Measurements from ENCODE around the gene MYH1.

The MYH1 gene

GRCh38 chr17:10477701-10478100, 40.6 kb downstream of the MYH1 start:
- ATAC-seq = no peak

DNA sequence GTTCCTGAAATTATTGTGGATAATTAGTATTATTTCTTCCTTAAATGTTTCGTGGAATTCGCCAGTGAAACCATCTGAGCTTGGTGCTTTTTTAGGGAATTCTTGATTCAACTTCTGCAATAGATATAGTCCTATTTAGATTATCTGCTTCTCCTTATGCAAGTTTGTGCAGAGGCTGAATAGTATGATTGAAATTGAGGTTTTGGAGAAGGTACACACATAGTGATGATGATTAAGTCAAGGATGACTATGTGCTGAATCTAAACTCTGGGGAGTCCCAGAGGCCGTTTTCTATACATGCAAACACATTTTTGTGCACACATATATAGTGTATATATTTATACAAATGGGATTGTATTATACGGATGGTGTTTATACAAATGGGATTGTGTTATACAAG, 43.8 kb downstream of the MYH1 start:
- no peak for ATAC-seq

GRCh38 chr17:10471858-10472257, 46.5 kb downstream of the MYH1 start:
- ATAC-seq = no peak

DNA sequence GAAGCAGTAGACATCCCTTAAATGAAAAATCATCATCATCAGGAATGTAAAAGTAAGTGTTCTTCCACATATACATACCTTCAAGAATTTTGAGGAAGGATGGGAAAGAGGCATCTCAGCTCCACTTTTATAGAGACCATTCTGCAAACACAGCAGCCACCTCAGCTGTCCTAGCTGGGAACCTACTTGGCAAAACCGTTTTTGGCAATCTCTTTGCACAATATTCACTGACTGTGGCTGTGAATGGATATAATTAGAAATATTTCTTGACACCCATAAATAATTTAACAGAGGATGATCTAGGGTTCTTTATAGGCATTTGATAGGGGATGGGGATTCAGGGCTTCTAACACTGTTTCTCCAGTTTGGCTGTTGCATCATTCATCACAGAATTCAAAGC, 48.9 kb downstream of the MYH1 start, which contains the start of gene MYH4:
Gene MYH4 (minus strand): TSS at position 101 of the 400 bp plus-strand sequence. CDS start 2,814 bp downstream, outside the sequence.
- ATAC-seq = no peak

DNA sequence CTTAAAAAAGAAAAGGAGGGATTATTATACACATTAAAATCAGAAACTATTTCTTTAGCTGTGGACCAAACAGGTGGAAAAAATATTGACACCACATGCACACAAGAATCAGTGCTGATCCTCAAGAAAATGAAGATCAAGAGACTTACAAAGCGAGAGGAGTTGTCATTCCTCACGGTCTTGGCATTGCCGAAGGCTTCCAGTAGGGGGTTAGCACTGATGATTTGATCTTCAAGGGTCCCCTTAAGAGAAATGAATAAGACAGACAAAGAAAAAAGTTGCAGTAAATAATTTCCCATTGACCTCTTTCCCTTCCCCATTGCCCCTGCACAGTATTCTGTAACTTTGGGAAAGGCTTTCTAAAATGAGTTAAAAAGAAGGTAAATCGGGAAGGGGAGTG, 54.9 kb downstream of the MYH1 start:
- no peak for ATAC-seq

DNA sequence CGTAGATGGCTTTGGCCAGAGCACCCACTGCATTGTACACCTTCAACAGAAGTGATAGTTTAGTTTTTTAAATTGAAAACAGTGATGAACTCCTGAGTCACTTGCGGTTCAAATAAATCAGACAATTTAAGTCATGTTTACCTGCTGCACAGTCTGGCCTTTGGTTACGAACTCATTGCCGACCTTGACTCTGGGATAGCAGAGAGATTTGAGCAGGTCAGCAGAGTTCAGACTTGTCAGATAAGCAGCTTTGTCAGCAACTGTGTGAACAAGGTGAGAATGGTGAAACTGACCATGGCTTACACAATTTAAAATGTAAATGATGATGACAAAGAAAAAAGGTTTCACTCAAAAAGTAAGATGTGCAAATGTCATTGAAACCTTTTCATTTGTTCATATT, 58.3 kb downstream of the MYH1 start:
- ATAC-seq = no peak

DNA sequence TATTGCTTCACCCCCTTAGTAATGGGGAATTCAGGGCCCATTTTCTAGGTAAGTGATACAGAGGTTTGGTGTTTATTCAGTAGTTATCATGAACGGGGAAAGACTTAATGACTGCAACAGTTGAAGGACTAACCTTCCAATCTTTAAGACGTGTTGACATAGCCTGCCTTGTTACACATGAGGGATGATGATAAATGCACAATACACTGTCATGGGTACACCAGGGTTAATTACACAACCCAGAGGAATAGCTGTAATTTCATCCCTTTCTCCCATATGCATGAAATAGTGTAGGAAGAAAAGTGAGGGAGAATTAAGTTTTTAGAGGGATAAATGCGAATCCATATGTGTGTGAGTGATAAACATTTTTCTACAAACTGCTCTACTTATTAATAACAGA, 59.6 kb downstream of the MYH1 start:
- ATAC-seq = no peak

DNA sequence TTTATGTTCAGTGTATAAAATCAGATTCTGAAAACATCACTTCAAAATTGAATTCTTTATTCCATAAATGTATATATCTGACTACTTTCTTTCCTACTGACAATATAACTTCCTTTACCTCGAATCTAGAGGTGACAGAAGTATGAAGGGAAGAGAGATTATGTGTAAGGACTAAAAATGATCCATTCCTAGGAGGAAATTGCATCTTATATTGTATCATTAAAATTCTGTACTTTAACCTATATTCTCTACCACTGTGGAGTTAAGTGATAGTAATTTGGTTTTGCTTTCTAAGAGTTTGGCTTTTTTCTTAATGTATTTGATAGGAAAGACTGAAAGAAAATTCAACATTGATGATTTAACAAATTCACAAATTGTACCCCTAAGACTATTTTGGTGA, 60.4 kb downstream of the MYH1 start:
- ATAC-seq = no peak

GRCh38 chr17:10447026-10447931, 71.1 kb downstream of the MYH1 start:
- no peak for ATAC-seq

Data from activated CD4-positive, CD25-positive, alpha-beta regulatory T cell treated with anti-CD3 and anti-CD28 coated beads, Interleukin-2, amount 50 U/mL, for 24 hours (primary cell).